Prostate gland (tissue), 2 donors: ENCODE measurements around the gene NEK1. TPM values are rescaled to one million over a fixed set of nuclear protein-coding genes. Genes with fewer than 3 reads are reported as not detected.

Source experiments
- DNase-seq: peaks from one replicate; pipeline ENCODE4 v3.0.0-alpha.2; 2019; ENCODE audit warnings: low spot score
- H3K27ac ChIP-seq, 2 donors: fragments of 200-600 bp; sonication (generic); 2 replicates each; pipeline ENCODE4 v1.5.1; 2017 to 2019
- H3K27me3 ChIP-seq: fragments of 200-600 bp; sonication (generic); replicated peaks from 2 replicates; pipeline ENCODE4 v1.5.1; 2019; ENCODE audit not compliant: insufficient read depth
- H3K36me3 ChIP-seq, 2 donors: fragments of 200-600 bp; sonication (generic); 1 replicate in 1 of 2; 2 replicates in 1 of 2; pipeline versions ENCODE4 v1.5.1 to v1.8.1; 2017 to 2019
- H3K4me1 ChIP-seq: fragments of 200-600 bp; sonication (generic); replicated peaks from 2 replicates; pipeline ENCODE4 v1.5.1; 2019
- H3K4me3 ChIP-seq, 2 donors: fragments of 200-600 bp; sonication (generic); 2 replicates each; pipeline ENCODE4 v1.5.1; 2017 to 2019
- H3K9me3 ChIP-seq: fragments of 200-600 bp; sonication (generic); 2 replicates; pipeline ENCODE4 v1.5.1; 2017
- CTCF ChIP-seq, 4 experiments: fragments of 200-600 bp in 2 of 4; fragments of 450-650 bp in 2 of 4; sonication (generic) in 2 of 4; IDR thresholded peaks; 1 replicate in 3 of 4; 2 replicates in 1 of 4; pipeline ENCODE4 v1.5.1; 2016 to 2019; ENCODE audit warnings: antibody characterized with exemption in 4 of 4, mild to moderate bottlenecking in 2 of 4, moderate library complexity in 2 of 4
- POLR2A ChIP-seq: fragments of 450-650 bp; IDR thresholded peaks from one replicate; pipeline ENCODE4 v1.6.1; 2016; ENCODE audit warnings: antibody characterized with exemption, mild to moderate bottlenecking
- POLR2AphosphoS5 ChIP-seq: sonication (generic); formaldehyde crosslinking; IDR thresholded peaks from one replicate; pipeline ENCODE4 v1.6.1; 2017; ENCODE audit warnings: antibody characterized with exemption
- WGBS: methylation state at CpG from one replicate; pipeline ENCODE4 v1.1.5; 2018; 5-methylcytosine and 5-hydroxymethylcytosine counted together
- intact Hi-C: fragments of 100-400 bp; cut with DNase I; formaldehyde crosslinking; loops from one replicate; pipeline ENCODE4 v1.14.2; 2022
- total RNA-seq, 2 donors: library from RNA; depleted of rRNA; stranded (reverse); fragments of >200 nt; gene quantifications; one replicate each; pipeline ENCODE4 v1.1.0, GENCODE V29; 2016

NEK1 gene
- total RNA-seq, 2 donors from 2014 or later, result 5.0 to 17.6 TPM

GRCh38 chr4:169351872-169352271 is 260.5 kb downstream of the NEK1 start:
- H3K27ac ChIP-seq, result no peak overlapping the region
- no peaks in the 10 kb centered on the region for H3K4me1 ChIP-seq
- intact Hi-C loops, result no loop called here
- DNase-seq, result peak; percentile 14
- TF ChIP-seq POLR2AphosphoS5 (peak; percentile 21), CTCF (IDR thresholded peaks at IDR 0.05) (no peak)
- no peaks in the 10 kb centered on the region for H3K9me3 ChIP-seq
- H3K36me3 ChIP-seq, result no peaks in the 10 kb centered on the region
- H3K27me3 ChIP-seq, result no peaks in the 10 kb centered on the region
- 19% methylated on average over 7 of the region's 7 CpGs for WGBS
- H3K4me3 ChIP-seq, result no peak overlapping the region

DNA sequence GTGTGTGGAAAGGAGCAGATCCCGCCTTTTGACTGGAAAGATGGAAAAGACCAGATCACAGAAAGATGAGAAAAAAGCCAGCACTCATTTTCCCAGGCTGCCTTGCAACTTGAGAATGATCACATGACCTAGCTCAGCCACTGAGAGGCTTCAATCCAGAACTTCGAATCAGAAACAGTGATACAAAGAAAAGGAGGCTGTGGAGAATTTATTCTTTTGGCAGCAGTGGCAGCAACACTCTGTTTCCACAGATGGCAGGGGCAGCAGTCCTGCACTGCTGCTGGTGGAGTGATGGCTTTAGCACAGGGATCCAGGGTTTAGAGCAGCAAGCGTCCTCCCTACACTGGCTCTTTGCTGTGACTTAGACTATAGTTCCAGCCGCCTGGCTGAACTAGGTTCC is 263.8 kb downstream of the NEK1 start:
- WGBS, result 89% methylated on average over 4 of the region's 4 CpGs
- DNase-seq, result no peak
- H3K27ac ChIP-seq, result no peak overlapping the region
- no peaks in the 10 kb centered on the region for H3K27me3 ChIP-seq
- no peaks in the 10 kb centered on the region for H3K9me3 ChIP-seq
- TF ChIP-seq POLR2A (no peak), POLR2AphosphoS5 (no peak), CTCF (IDR thresholded peaks at IDR 0.05) (no peak)
- H3K36me3 ChIP-seq, result no peaks in the 10 kb centered on the region
- no peak overlapping the region for H3K4me3 ChIP-seq
- no peaks in the 10 kb centered on the region for H3K4me1 ChIP-seq
- intact Hi-C loops, result no loop called here

DNA sequence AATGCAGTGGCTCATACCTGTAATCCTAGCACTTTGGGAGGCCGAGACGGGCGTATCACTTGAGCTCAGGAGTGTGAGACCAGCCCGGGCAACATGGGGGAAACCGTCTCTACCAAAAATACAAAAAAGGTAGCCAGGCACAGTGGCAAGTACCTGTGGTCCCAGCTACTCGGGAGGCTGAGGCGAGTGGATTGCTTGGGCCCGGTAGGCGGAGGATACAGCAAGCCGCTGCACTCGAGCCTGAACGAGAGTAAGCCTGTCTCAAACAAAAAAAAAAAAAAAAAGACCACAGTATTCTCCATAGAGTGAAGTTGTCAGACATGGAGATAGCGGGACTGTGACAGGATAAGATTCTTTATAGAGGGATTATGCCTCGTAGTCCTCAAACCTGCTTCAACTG is 265.5 kb downstream of the NEK1 start:
- TF ChIP-seq POLR2A (no peak), CTCF (IDR thresholded peaks at IDR 0.05) (no peak), POLR2AphosphoS5 (no peak)
- 92% methylated on average over 14 of the region's 14 CpGs for WGBS
- no peak for DNase-seq
- no peak overlapping the region for H3K4me3 ChIP-seq
- no peaks in the 10 kb centered on the region for H3K36me3 ChIP-seq
- intact Hi-C loops, result no loop called here
- no peaks in the 10 kb centered on the region for H3K27me3 ChIP-seq
- H3K4me1 ChIP-seq, result no peaks in the 10 kb centered on the region
- H3K9me3 ChIP-seq, result no peaks in the 10 kb centered on the region
- H3K27ac ChIP-seq, result no peak overlapping the region

DNA sequence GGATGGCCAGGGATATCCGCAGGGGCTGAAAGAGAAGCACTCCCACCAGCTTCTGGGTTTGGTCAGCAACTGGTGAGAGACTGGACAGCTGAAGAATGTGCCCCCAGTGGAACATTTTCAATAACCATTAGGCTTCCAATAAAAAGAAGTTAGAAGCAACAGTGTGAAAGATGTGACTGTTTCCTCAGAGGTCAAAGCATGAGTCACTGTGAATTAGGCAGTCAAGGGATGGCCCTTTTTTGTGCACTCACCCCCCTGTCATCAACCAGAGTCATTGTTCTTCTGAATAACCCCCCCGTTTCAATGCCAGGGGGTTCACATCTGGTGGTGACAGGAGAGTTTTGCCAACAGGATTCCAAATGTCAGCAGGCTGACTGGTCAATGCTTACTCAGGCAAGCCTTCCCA is 267.1 kb downstream of the NEK1 start:
- no peaks in the 10 kb centered on the region for H3K9me3 ChIP-seq
- no peaks in the 10 kb centered on the region for H3K36me3 ChIP-seq
- H3K27me3 ChIP-seq, result no peaks in the 10 kb centered on the region
- intact Hi-C loops, result no loop called here
- no peak overlapping the region for H3K4me3 ChIP-seq
- no peaks in the 10 kb centered on the region for H3K4me1 ChIP-seq
- no peak for TF ChIP-seq POLR2A
- no peak for TF ChIP-seq CTCF (IDR thresholded peaks at IDR 0.05)
- no peak for TF ChIP-seq POLR2AphosphoS5
- DNase-seq, result no peak
- WGBS, result 71% methylated on average over 2 of the region's 2 CpGs
- H3K27ac ChIP-seq, result no peak overlapping the region

Other genes with a start within 250 kb of the NEK1 start
- 10 to 100 TPM; 67.2 to 96.4 TPM for gene CLCN3, start 8.0 kb upstream of the NEK1 start, total RNA-seq
- 10 to 100 TPM; 24.5 to 48.9 TPM for gene HPF1, start 145.4 kb upstream of the NEK1 start, total RNA-seq